CD4-positive, alpha-beta T cell treated with Interleukin-21 for 1 hour (primary cell): ENCODE data around the gene ACVR1.

Experiments
- DNase-seq: peaks from one replicate; pipeline ENCODE4 v3.0.0-alpha.2; 2020

Gene ACVR1

GRCh38 chr2:157691695-157692094 lies 184.4 kb downstream of the ACVR1 start:
- no peak for DNase-seq

- DNase-seq, result no peak
Observed at GRCh38 chr2:157691131-157691530, 185.0 kb downstream of the ACVR1 start.
